ENCODE measurements around the gene HIPK3.
A peak's percentile ranks its signal among the peaks of the same experiment; 100 is the strongest.

Gene HIPK3

DNA sequence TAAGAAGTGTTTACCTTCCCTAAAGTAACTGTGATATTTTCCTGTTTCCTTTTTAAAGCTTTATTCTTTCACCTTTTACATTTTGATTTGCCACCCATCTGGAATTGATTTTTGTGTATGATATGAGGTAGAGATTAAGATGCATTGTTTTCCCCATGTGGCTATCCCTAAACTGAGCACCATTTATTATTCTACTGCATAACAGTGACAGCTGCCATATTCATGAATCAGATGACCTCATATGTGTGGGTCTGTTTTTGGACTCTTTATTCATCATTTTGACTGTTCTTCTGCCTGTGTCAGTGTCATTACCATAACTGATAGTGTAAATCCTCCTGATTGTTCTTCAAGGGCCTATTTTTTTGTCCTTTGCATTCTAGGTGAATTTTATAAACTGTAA lies 50.8 kb downstream of the HIPK3 start:
- DNase-seq, result no peak

DNA sequence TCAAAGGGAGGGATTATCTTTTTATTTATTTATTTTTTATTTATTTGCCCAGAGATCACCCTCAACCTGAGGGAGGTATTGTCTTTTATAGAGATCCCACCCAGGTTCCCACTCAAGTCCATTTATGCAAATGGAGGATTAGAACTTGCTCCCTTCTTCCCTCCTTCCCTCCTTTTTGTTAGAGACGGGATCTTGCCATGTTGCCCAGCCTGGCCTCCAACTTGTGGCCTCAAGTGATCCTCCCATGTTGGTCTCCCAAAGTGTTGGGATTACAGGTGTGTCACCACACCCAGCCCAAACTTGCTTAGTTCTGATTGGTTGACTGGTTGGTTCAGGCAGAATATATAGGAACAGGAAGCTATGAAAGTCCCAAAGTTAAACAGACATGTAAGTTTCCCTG lies 51.9 kb downstream of the HIPK3 start:
- no peak for DNase-seq

DNA sequence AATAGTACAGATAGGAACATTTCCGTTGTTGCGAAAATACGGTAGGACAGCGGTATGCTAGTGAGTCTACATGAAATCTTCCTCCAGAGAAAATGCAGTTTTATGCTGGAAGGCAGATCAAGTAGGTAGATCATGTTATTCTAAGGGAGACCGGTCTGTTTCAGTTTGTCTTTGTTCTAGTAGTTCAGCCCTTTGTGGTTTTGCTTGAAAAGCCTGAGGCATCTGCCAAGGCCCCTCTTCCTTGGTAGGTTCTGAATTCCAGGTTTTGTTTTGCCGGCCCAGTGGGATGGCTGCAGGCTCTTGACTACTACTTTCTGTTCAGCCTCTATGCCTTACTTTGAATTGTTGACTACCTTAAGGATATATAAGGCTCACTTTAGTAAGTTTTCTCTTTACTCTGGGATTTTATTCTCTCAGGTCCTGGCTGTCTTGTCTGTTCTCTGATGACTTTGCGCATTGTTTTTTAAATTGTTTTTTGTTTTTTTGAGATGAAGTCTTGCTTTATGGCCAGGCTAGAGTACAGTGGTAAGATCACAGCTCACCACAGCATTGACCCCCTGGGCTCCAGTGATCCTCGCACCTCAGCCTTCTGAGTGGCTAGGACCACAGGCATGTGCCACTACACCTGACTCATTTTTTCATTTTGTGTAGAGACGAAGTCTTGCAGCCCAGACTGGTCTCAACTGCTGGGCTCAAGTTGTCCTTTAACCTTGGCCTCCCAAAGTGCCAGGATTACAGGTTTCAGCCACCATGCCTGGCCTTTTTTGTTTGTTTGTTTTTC lies 53.7 kb downstream of the HIPK3 start:
- no peak for DNase-seq

DNA sequence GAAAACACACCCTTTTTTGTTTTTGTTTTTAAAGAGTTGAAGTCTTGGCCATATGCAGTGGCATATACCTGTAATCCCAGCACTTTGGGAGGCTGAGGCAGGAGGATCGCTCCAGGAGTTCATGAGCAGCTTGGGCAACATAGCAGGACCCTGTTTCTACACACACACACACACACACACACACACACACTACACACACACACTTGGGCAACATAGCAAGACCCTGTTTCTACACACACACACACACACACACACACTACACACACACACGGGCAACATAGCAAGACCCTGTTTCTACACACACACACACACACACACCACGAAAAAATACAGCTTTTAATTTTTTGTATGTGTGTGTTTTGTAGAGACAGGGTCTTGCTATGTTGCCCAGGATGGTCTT lies 54.5 kb downstream of the HIPK3 start:
- no peak for DNase-seq

DNA sequence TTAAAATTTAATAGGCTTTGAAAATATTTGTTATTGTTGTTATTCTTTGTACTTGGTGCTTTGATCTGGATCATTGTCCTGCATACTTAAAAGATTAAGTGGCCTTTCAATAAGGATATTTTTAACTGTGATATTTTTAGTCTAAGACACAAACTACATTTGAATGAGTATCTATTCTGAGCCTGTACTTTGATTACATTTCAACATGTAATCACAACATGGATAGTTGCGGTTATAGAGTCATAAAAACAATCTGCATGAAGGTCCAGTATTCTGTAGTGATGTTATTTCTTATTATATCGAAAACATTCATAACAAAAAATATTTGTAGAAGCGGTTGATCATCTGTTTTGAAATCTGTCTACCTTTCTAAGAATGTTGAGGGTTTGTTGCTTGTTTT lies 58.6 kb downstream of the HIPK3 start:
- no peak for DNase-seq

DNA sequence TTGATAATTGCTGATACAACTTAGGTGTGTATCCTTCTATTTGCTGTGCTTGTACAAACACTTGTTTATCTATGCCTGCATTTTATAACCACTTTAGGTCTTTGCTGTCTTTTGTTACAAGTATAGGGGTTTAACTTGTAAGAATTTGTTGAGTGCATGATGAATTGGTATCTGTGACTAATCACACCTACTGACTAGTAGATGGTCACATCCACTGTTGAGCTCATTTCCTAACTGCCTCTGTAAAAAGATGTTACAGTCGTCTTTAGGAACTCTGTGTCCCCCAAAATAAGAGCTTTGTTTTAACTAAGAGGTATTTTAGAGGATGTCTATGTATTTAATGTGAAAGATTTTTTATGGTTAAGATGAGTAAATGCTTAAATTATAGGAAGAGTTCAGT lies 60.5 kb downstream of the HIPK3 start:
- DNase-seq, result peak in 1 of 2 donors; percentile 33

DNA sequence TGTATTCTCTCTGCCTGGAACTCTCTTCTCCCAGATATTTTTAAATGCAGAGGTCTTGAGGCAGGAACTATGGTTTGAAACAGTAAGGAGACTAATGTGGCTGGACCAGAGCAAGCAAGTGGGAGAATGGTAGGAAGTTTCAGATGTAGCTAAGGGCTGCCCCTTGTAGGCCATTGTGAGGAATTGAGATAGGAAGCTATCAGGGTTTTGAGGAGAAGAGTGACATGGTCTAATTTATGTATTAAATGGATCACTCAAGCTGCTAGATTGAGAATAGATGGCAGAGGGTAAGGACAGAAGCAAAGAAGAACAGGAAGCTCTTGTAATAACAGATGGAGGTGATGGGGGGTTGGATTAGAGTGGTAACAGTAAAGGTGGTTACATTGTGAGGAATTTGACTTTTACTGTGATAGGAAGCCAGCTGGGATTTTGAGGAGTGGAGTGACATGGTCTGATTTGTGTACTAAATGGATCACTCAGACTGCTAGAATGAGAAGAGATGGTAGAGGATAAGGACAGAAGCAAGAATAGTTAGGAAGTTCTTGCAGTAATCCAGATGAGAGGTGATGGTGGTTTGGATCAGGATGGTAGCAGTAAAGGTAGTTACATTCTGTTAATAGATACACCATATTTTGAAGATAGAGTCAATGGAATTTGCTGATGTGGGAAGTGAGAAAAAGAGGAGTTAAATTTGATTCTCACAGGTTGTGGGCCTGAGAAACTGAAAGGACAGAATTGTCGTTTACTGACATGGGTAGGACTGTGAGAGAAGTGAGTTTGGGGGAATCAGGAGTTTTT lies 63.0 kb downstream of the HIPK3 start:
- DNase-seq, result no peak

DNA sequence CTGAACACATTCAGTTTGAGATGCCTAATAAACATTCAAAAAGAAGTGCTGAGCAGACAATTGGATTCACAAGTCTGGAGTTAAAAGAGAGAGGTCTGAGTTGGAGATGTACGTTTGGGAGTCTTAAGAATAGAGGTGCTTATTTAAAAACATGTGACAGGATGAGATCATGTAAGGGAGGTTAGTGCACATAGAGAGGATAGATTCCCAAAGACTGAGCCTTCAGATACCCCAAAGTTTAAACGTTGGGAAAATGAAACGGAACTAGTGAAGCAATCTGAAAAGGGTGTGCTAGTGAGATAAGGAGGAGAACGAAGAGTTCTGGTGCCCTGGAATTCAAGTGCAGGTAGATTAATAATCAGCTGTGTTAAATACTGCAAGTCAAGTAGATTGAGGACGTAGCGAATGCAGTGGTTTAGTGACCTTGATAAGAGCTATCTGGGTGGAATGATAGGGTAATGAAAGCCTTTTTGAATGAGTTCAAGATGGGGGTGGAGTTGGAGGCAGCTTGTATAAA lies 63.7 kb downstream of the HIPK3 start:
- no peak for DNase-seq

DNA sequence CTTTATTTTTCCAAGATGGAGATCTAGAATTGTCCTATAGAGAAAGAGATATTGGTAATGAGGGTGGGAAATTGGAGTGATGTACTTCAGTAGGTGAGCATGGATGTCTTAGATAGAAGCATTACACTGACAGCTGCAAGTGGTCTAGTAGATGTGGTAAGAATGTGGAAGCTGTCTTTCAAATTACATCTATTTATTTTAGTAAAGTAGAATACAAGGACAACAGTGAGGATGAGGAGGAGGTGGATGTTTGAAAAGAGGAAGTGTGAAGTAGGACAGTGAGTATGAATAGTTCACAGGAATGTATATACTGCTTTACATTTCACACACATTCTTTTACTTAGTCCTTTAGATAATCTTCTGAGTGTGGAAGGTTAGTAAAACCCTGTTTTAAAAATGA lies 64.2 kb downstream of the HIPK3 start:
- peak in 1 of 2 donors; percentile 60 for DNase-seq

DNA sequence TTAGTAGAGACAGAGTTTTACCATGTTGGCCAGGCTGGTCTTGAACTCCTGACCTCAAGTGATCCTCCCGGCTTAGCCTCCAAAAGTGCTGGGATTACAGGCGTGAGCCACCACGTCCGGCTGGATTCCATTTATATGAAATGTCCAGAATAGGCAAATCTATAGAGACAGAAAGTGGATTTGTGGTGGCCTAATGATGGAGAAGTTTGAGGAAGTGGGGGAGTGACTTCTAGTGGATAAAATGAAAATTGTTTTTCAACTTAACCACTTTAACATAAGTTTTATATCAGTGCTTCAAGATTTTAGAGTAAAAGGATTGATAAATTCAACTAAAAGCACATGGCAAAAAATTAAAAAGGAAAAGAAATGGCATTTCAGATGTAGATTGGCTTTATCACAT lies 66.2 kb downstream of the HIPK3 start:
- no peak for DNase-seq

DNA sequence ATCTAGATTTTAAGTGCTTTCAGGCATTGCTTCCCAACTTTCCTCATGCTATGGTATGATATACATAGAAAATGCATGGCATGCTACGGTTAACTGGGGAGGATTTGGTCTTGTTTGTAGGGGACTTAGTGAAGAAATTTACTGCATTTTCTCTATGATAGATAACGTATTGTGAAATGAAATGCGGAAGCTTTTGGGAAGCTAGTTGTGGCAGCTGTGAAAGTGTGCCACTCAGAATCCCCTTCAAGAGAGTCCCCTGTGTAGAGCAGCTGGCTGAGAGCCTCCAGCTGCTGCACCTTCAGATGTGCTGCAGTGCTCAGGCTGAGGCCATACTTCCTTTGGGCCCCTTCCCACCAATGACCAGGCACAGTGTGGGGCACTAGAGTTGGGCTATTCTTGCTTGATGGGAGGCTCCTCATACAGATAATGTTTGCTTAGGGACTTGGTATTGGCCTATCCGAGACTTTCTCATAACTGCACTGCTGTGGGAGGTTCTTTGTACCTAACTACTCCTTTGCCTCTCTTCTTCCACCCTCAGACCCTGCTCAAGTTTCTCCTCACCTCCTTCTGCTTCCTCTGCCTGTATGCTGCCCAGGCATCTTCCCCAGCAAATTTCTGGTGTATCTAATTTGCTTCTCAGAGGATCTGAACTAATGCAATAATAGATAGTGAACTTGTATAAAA lies 67.3 kb downstream of the HIPK3 start:
- DNase-seq, result peak in 1 of 2 donors; percentile 35

DNA sequence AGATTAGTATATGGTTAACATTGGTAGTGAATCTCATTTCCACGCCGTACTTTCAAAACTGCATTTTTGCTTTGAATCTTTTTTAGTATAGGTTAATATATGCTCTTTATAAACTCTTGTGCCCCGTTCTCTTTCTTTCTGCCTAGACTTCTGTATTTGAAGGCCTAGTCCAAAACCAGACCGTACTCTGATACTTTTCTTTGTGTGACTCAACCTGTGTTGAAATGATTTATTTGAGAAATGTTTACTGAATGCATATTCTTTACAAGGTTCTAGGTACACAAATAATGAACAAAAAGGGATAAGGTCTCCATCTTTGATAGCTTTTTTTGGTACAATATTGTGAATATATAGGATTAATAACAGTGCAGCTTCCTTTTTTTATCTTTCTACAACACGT lies 68.3 kb downstream of the HIPK3 start:
- DNase-seq, result no peak

DNA sequence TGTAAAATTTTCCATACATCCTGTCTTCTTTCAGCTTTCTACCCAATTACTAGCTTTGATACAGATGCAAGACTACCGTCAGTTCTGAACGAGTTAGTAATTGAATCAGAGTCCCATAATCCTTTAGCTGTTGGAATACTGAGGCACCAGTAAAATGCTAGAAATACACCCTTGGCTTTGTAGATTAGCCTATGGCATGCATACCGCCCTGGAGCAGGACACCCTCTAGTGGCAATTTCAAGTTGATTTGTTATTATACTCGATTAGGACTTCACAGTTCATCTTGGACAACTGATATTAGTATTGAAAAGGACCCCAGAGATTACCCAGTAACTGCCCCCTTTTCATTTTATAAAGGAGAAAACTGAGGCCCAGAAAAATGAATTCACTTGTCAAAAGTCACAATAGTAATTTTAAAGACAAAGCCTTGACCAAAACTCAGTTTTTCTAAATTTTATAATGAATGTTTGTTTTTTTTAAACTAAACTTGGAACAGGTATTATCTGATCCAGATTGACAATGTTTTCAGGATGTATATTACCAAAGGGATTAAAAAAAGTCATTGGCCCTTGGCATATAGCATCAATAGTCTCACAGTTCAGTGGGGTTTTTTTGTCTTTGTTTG lies 72.6 kb downstream of the HIPK3 start:
- DNase-seq, result peak in 1 of 2 donors; percentile 42

DNA sequence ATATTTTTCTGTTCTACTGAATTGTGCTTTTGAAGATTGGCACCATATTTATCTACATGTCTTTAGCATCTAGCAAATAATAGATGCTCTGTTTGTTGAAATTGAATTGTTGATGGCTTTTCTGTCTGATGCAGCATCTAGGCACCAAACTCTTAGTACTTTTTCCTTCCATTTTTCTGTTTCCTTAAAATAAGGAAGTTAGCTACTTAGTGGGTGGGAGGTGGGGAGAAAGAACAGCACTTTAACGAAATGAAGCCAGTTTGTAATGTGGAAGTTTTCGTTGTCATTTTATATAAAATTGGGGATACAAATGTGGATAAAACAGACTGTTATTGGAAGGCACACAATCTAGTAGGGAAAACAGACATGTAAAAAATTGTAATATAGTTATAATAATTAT lies 76.6 kb downstream of the HIPK3 start:
- peak in 1 of 2 donors; percentile 48 for DNase-seq

DNA sequence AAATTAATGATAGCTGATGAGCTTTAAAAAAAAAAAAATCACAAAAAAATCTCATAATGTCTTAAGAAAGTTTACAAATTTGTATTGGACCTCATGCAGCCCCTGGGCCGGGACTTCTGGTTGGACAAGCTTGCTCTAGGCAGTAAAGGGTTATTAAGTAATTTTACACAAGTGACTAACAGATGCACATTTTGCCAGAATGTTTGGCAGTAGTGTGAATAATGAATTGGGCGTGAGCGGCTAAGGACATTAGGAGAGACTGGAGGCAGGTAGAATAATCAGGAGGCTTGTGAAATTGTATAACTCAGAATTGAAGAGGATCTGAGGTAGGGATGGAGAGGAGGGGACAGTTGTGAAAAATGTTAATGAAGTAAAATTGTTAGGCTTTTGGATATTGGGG lies 77.4 kb downstream of the HIPK3 start:
- DNase-seq, result no peak

DNA sequence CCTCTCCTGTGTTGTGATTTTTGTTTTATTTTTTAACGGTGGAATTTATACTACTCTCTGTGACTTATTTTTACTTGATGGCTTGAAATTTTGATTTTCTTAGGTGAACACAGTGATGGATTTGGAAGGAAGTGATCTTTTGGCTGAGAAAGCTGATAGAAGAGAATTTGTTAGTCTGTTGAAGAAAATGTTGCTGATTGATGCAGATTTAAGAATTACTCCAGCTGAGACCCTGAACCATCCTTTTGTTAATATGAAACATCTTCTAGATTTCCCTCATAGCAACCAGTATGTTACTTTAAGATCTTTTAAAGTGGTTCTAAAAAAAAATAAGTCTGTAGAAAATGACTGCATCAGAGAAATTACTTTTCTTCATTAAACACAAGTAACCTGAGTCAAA lies 82.1 kb downstream of the HIPK3 start:
- DNase-seq, result no peak

DNA sequence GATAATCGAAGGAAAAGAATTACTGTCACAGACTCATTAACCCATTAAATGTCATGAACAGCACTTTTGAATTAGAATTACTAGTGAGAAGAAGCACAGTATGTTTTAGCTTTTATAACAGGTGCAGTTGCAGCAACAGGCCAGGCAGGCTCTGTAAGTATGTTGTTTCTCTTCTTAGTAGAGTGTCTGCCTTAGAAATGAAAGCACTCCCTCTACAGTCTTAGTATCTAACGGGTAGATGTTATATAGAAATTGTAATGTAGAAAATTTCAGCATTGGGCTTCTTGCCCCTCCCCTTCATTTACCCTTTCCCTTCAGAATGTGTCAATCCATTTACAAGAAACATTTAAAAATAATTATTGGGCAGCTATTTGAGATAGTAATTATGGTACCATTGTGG lies 87.4 kb downstream of the HIPK3 start:
- peak in 1 of 2 donors; percentile 75 for DNase-seq

DNA sequence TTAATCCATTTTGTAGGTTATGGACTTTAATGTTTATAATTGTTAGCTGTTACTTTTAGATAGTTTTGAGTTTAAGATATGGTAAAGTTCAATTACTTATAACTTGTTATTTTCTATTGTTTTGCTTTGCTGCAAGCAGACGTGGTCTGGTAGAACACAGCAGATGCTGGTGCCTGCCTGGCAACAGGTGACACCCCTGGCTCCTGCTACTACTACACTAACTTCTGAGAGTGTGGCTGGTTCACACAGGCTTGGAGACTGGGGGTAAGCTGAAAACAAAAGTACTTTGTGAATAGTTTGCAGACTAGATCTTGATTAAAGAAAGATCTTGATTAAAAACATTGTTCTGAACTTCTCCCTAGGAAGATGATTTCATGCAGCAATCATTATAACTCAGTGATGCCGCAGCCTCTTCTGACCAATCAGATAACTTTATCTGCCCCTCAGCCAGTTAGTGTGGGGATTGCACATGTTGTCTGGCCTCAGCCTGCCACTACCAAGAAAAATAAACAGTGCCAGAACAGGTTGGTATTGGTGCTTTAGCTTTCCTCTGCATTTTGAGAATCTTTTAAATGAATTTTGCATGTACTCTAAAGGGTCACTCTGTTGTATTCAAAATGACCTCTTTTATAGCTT lies 90.4 kb downstream of the HIPK3 start:
- no peak for DNase-seq

DNA sequence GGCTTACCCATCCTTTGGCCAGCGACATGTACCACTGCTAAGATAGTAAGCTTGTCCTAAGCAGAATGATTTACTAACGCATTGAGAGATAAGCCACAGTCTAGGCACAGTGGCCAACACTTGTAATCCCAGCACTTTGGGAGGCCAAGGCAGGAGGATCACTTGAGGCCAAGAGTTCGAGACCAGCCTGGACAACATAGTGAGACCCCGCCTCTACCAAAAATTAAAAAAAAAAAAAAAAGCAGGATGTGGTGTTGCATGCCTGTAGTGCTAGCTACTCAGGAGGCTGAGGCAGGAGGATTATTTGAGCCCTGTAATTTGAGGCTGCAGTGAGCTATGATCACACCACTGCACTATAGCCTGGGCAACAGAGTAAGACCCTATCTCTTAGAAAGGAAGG lies 93.1 kb downstream of the HIPK3 start:
- DNase-seq, result no peak

DNA sequence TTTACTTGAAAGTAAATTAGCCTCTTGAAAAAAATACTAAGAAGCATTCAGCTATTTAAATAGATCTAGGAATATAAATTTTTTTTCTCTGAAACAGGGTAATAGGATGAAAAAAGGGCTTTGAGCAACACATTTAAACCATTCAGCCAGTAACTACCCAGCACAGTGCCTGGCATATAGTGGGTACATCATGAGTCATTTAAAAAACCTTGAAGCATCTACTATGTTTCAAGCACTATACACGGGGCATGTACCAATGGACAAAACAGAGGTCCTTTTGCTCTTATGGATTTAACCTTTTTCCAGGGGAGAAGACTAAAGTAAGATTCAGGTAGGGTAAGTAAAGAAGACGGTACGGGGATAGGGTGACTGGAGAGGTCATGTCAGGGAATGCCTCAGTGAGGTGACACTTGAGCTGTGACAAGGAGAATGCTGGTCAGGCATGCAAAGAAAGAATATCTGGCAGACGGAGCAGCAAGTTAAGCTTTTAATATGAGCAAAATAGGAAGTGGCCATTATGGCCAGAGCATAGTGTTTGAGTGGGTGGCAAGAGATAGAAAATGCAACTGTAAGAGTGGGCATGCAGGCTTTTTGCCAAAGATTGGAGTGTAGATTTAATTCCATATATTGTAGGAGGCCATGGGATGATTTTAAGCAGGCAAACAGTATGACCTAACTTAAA lies 101.1 kb downstream of the HIPK3 start:
- DNase-seq, result no peak

DNA sequence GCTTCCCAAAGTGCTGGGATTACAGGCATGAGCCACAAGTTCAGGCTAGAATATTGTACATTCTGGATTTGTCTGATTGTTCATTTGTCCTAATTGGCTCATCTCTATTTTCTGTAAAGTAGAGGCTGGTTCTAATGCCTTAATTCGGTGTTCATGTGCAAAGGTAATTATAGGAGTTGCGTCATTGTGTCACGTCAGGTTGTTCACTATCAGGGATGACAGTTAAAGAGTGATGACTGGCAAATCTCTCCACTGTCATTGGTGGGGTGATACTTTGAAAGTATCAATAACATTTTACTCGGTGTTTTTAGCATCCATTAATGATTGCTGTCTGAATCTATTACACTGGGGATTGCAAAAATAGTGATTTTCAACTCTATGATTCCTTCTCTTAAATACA lies 103.5 kb downstream of the HIPK3 start:
- no peak for DNase-seq

Measured in bone marrow (tissue), 2 donors.